Measurements from ENCODE around the gene TBC1D24.

The TBC1D24 gene

GRCh38 chr16:2513405-2514332 is 38.7 kb downstream of the TBC1D24 start, which contains the start of gene ATP6V0C:
Gene ATP6V0C (plus strand): TSS chr16:2513952. CDS start chr16:2514104, 152 bp downstream.
- H3K4me3 ChIP-seq (ENCODE audit: low read length) = peak within 1 kb of the TSS; percentile 91
- DNase-seq (ENCODE audit: low read depth) = peak; percentile 91
- TF ChIP-seq, protein P1, sequence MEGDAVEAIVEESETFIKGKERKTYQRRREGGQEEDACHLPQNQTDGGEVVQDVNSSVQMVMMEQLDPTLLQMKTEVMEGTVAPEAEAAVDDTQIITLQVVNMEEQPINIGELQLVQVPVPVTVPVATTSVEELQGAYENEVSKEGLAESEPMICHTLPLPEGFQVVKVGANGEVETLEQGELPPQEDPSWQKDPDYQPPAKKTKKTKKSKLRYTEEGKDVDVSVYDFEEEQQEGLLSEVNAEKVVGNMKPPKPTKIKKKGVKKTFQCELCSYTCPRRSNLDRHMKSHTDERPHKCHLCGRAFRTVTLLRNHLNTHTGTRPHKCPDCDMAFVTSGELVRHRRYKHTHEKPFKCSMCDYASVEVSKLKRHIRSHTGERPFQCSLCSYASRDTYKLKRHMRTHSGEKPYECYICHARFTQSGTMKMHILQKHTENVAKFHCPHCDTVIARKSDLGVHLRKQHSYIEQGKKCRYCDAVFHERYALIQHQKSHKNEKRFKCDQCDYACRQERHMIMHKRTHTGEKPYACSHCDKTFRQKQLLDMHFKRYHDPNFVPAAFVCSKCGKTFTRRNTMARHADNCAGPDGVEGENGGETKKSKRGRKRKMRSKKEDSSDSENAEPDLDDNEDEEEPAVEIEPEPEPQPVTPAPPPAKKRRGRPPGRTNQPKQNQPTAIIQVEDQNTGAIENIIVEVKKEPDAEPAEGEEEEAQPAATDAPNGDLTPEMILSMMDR (IDR thresholded peaks at IDR 0.05; ENCODE audit: insufficient read depth, low read depth, low read length, missing control alignments) = no peak

- DNase-seq (ENCODE audit: low read depth) = no peak
- TF ChIP-seq, protein P1 (IDR thresholded peaks at IDR 0.05; ENCODE audit: insufficient read depth, low read depth, low read length, missing control alignments) = no peak
- H3K4me3 ChIP-seq (ENCODE audit: low read length) = peak overlapping the region; percentile 91
These were observed 39.6 kb downstream of the TBC1D24 start for GRCh38 chr16:2514333-2515179.

DNA sequence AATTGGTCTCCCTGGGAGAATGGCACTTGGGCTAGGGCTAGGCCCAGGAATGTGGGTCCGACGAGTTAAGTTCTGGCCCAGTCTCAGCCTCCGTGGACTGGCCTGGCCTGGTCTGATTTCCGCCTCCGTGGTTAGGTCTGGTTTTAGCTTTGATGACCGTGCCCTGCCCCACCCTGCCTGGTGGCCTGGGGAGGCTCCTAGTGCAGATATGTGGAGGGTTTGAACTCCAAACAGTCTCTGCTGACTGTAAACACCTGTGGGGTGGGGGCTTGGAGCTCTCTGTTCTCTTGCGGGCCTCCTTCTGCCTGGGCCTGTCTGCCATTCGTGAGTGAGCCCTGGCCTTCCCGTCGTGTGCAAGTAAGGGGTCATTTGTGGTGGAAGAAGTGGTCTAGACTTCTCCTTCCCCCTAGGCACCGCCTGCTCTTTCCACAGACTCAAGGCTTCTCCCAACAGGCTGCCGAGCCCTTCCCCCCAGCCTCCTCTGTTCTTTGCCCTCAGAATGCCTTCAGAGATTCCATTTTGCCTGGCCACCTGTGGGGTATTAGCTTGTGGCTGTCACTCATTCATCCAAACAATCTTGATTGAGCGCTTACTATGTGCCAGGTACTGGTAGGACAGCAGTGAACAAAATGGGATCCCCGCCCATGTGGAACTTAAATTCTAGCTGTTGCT is 40.4 kb downstream of the TBC1D24 start:
- TF ChIP-seq, protein P1 (IDR thresholded peaks at IDR 0.05; ENCODE audit: insufficient read depth, low read depth, low read length, missing control alignments) = no peak
- DNase-seq (ENCODE audit: low read depth) = no peak
- H3K4me3 ChIP-seq (ENCODE audit: low read length) = peak overlapping the region; percentile 91

DNA sequence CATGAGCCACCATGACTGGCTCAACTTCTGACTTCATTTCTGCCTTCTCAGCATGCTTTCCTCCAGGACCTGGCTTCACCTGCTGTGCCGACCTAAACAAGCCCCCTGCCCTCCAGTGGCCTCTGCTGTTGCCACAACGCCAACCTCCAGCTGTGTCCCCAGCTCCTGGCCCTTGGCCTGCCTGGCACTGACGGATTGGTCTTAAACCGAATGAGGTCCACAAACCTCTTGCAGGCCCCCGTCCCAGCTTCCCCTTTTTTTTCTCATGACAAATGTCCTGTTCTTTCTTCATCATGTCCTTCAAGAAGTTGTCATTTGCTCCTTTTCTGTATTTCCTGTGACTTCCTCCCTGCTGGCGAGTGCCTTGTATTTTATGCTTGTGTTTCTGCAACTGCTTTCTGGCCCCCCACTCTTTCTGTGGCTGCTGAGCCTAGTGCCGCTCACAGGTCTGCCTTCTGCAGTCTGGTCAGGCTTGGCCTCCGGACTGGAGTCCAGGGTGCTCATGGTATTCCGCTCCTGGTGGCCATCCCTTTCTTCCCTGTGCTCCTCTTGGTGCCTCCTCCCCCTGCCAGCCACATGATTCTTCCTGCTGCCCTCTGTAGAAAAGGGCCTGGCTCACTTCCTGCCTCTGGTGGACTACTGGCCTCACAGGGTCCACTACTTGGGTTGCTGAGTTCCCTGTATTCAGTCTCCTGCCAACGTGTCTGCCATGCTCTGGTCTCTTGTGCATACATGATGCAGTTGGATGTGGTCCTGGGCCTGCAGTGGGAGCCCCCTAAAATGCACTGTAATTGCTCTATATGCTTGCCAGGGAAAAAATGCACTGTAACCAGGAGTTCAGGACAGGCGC is 41.7 kb downstream of the TBC1D24 start:
- no peak for DNase-seq (ENCODE audit: low read depth)
- peak overlapping the region; percentile 91 for H3K4me3 ChIP-seq (ENCODE audit: low read length)
- TF ChIP-seq, protein P1 (IDR thresholded peaks at IDR 0.05; ENCODE audit: insufficient read depth, low read depth, low read length, missing control alignments) = no peak

DNA sequence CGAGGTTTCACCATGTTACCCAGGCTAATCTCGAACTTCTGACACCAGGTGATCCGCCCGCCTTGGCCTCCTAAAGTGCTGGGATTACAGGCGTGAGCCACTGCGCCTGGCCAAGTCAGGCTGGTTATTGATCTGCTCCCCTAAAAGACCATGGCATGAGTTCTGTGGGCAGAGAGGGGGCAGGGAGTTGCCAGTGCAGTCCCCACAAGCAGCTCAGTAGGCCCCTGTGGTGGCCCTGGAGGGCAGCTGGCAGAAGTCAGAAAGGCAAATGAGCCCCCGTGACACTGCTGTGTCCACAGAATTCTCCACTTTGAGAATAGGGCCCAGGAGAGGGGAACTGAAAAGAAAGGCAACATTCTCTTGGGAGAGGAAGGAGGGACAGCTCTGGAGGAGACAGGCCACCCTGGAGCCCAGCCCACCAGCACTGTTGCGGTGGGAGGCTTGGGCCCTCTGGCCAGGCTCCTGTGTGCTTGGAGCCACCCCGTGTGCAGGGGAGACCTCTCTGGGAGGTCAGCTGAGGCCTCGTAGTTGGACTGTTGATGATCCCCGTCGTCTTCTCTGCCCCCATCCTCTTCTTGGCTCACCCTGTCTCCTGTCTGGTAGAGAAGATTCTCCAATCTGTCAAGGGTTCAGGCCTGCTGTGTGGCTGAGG is 43.2 kb downstream of the TBC1D24 start:
- H3K4me3 ChIP-seq (ENCODE audit: low read length) = no peak overlapping the region
- TF ChIP-seq, protein P1 (IDR thresholded peaks at IDR 0.05; ENCODE audit: insufficient read depth, low read depth, low read length, missing control alignments) = no peak
- no peak for DNase-seq (ENCODE audit: low read depth)
